CD4-positive, alpha-beta T cell treated with Interleukin-17A for 1 hour (primary cell): ENCODE results near the gene MPHOSPH8.

ENCODE experiments used
- DNase-seq: peaks from one replicate; pipeline ENCODE4 v3.0.0-alpha.2; 2020

MPHOSPH8 gene

DNA sequence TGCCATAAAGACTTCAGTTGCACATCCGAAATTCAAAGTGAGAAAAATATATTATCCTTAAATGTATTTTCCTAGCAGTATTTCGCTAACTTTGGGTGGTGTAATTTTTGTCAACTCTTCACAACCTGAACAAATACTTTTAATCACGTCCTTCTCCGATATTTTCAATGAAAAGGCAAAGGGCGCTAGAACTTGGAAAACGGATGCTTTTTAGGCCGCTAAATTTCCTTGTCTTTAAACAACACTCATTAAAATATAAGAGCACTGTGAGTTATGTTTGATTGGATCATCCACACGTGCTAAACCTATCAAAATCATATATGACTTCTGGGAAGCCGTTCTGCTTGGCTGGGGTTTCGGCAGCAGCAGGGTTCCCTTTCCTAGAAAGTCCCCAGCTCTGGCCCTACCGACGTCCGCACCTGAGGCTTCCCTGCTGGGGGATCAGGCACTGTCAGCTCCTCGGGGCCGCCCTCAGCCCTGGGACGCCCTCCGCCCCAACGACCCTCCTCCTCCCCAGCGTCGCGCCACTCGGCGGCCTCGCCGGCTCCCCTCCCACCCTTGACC is 462 bp upstream of the MPHOSPH8 start:
- DNase-seq = no peak

DNA sequence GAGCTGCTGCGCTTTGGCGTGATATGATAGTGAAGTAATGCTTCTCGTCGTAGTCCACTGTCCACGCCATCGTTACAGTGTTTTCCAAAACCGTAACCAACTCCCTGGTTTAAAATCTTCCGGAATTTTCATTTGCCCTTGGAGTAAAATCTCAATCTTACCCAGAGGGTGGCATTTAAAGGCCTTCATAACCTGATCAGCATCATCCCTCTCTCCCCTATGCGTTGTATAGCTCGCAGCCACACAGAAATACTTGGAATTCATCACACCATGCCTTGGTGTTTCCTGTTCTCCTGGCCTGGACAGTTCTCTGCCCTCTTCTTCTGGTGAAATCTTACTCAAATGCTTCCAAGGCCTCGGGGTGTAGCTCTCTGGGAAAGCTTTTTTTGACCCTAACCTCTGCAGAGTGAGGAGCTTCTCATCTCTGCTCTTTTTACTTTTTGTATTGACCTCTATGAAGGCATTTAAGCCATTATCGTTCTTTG is 839 bp downstream of the MPHOSPH8 start:
- DNase-seq = no peak

DNA sequence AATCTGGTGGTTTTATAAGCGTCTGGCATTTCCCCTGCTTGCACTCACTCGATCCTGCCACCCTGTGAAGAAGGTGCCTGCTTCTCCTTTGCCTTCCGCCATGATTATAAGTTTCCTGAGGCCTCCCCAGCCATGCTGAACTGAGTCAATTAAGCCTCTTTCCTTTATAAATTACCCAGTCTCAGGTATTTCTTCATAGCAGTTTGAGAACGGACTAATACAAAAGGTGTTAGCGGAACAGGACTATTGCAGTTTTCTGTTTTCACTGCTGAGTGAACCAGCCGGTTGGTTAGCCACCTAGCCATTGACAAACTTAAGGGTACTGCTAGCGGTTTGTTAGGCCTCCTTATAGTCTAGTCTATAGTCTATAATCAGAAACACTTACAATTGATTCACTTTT is 2.5 kb downstream of the MPHOSPH8 start:
- DNase-seq = peak; percentile 16

DNA sequence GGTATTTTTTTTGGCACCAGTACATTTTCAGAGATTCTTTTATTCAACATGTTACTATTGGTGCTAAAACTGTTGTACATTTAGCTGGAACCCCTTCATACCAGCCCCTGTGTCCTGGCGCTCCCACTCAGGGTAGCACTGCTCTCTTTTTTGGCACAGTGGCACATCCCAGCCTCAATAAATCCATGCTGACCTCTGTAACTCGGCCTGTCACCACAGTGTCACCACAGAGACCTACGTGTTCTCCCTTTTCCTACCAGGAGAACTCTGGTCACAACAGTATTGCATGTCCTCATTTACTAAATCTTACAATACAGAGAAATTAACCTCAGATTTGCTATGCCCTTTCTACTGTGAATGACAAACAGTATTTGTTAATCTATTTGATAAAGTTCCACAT is 10.2 kb downstream of the MPHOSPH8 start:
- no peak for DNase-seq

DNA sequence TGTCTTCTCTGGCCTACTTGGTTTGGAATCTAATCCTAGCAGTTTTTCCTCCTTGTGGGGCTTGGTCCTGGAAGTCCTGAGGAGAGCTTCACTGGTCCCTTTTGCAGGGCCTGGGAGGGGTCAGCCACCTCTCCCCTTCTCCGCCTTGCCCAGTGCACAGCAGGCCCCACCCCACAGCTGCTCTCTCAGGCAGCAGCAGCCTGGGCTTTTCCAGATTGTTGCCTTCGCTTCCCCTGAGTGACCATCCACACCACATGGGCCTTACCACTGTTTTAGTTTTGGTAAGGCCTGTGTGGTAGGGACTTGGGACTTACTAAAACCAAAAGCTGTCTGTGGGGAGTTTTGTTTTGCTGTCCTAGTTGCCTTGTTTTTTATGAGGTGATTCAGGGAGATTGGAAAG is 11.5 kb downstream of the MPHOSPH8 start:
- no peak for DNase-seq

DNA sequence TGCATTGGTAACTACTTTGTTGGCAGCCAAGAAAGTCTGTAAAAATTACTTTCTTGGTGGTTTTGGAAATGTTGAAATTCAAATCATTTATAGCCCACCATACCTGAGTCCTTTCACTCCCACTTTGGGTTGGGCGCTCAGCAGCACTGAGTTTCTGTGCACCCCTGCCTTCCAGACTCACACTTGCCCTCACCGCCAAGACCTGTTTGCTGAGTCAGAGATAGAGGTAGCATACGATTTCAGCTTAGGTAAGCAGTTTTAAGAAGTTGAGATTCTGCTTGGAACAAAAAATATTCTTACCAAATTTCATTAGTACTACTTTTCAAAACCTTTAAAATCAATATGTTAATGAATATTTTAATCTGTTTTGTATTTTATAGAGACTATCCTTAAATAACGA is 12.6 kb downstream of the MPHOSPH8 start:
- DNase-seq = no peak

DNA sequence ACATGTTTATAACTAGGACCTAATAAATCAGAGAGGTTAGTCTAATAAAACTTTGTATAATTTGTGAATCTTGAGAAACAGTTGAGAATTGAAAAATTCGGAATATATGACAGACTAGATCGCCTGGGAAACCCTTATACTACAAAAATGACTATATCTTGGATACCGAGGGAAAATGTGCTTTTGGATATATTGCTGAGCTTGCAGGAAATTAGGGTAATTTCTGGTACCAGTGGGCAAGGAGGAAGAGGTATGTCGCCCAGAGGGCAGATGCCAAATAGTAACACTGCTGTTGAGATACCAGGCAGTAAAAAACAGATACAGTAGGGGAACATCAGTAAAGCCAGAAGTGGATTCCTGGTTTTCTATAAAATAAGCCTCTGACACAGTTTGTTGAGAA is 17.3 kb downstream of the MPHOSPH8 start:
- DNase-seq = no peak

DNA sequence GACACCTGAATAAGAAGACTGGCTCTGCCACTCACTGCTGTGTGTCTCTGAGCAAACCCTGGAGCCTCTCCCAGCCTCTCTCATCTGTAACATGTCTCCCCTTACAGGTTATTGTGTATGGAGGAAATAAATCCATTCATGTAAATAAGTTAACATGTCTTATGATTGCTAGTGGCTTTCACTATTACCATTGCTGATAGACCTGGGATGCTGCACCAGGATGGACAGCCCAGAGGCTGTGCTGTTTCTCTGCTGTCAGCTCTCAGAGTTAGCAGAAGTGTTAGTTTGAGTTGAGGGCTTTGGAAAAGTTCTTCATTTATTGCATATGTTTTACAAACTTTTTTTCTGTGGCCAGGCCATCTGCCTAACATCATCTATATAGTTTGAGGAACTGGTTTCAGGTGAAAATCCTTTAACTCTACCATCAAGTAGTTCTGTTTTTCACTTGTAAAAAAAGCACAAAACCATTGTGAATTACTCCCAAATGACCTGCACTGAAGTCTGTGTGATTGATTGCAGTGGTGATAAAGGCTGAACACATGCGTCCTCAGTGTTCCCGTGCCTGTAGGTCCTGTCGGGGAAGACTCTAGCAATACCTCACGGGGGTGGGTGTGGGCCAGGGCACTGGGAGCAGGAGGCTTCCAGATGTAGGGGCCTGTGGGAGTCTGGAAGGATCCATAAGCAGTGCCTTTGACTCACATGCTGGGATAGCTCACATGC is 24.6 kb downstream of the MPHOSPH8 start:
- DNase-seq = no peak

DNA sequence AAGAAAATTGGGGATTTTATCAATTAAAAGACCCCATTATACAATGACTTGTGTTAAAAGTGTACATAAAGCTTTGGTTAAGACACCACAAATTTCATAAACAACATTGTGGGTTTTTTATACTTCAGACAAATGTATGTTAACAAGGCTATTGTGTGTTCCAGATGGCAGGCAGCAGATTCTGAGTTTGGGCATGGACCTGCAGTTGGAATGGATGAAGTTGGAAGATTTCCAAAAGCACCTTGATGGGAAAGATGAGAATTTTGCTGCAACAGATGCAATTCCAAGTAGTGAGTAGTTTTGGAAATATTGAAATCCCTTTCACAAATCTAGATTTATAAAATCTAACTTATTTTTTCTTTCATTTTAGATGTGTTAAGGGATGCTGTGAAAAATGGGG is 25.4 kb downstream of the MPHOSPH8 start:
- DNase-seq = no peak

DNA sequence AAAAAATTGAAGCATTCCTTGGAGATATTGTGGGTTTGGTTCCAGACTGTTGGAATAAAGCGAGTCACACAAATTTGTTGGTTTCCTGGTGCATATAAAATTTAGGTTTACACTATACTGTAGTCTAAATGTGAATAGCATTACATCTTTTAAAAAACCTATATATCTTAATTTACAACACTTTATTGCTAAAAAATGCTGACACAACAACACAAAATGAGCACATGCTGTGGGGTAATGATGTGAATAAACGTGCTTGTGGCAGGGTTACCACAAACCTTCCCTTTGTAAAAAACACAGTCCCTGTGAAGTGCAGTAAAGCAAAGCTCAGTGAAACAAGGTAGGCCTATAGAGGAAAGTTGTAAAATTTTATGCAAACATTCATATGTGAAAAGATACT is 27.7 kb downstream of the MPHOSPH8 start:
- DNase-seq = no peak

DNA sequence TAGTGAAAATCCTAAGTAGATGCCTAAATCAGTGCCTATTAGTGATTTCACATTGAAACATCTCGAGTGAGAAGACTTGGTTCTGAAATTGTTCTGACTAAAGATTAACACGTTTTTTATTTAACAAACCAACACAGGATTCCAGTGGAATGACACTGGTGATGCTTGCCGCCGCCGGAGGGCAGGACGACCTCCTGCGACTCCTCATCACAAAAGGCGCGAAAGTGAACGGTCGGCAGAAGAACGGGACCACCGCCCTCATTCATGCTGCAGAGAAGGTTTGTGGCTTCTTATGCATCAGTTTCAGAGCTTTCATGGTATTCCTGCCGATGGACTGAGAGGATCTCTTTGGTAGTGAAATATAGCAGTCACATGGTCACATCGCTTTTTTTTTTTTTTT is 28.1 kb downstream of the MPHOSPH8 start:
- DNase-seq = no peak

DNA sequence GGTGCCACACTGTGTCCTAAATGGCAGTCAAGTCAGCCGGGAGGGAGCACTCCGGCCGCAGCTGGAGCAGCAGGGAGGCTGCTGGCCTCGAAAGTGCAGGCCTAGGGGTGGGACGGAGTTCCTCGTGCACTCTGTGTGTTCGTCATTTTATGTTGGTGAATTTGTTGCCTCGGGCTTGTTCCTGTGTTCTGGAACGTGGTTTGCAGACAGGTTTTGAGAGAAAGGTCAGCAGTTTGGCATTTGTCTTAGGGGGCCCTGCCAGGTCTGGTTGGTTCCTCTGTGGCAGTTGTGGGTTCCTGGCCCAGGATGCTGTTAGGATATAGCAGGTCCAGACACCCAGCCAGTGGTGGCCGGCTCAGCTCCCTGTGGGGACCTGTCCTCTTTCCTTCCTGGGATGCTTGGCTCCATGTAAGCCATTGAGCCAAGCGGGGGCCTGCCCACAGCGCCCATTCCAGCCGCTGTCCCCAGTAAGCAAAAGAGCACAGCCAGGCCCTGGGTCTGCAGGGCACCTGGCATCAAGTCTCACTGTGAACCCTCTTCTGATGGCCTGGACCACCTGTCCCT is 30.0 kb downstream of the MPHOSPH8 start:
- no peak for DNase-seq

DNA sequence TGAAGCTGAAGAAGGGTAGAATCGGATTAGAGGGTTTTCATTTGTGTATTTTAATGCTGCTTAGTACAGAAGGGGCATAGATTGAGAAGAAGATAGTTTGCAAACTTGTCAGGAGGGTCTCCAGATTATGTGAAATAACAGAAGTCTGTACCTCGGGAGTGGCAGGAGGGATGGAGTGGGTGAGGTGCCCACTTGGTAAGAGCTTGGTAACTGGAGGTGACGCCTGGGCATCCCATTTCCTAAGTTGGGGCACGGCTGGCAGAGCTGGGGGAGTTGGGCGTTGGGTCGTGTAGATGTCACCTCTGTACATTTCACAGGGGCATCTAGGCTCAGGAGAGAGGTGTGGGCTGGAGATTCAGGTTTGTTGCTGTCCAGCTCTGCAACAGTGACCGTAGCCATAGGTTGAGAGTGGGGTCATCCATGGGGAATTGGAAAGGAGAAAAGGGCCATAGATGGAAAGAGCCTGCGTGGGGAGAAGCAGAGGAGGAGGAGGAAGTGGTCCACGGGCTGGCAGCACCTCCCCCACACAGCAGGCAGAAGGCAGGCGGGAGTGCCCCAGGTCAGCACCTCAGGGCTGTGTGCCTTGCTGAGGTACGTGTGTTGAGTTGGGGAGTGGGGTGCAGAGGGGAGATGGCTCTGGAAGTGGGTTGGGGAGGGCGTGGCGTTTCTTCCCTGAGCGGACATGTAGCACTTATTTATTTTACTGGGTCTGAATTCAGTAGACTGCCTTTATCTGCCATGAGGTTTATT is 31.2 kb downstream of the MPHOSPH8 start:
- DNase-seq = no peak

DNA sequence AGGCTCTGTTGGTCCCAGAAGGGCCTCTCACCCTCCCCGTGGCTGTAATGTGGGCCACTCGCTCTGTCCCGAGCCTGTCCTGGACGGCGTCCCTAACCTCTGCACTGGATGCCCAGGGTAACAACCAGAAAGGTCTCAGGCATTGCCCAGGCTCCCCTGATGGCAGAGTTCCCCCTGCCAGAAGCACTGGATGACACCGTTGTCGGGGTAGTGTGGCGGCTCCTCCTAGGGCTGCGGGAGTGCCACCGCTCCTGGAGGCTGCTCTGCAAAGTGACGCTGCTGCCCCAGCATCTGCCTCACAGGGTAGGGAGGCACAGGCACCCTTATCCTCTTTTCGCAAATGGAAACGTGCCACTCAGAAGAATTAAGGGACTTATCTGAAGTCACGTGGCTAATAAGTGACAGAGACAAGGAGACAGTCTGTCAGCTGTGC is 32.0 kb downstream of the MPHOSPH8 start:
- no peak for DNase-seq

DNA sequence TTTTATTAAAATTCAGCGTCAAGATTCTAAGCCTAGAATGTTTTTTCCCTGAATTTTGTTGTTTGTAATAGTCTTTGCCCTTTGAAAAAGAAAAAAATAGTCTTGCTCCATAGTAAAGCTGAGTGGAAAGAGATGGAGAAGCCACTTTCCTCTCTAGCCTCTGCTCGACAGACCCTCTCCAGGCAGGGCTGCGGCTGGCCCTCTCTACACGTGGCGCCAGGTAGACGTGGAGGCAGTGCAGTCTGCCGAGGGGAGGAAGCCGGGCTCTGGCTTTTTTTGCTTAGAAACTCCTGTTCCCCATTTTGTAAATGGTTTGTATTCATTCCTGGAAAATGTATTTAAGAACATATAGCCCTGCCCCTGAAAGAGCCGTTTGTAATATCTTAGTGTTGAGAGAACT is 35.3 kb downstream of the MPHOSPH8 start:
- no peak for DNase-seq

DNA sequence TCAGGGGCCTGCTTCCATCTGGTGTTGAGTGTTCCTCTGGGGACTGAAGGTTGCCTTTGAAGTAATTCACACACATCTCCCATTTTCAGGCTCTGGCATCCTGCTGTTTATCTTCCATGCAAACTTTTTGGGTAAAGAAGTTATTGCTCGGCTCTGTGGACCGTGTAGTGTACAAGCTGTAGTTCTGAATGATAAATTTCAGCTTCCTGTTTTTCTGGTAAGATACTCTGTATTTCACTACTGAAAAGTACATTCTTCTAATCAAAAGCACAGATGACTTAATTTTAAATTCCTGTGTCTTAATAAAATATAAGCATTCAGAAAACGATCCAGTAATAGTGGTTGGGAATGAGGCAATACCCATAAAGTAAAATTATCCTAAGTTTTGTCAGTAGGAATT is 36.7 kb downstream of the MPHOSPH8 start:
- no peak for DNase-seq

DNA sequence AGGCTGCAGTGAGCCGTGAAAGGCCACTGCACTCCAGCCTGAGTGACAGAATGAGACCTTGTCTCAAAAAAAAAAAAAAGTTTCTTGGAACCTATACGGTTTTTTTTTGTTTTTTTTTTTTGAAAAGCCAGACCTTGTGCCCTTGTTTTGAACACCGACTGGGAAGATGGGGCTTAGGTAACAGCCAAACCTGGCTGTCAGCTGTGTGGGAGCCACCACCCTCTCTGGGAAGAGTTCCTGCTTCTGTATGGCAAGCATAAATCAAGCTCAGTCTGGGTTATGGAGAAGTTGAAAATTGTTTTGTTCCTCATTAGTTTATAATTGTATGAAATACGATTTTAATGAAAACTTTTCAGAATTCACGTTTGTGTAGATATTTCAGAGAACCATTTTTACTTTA is 39.5 kb downstream of the MPHOSPH8 start:
- DNase-seq = no peak

DNA sequence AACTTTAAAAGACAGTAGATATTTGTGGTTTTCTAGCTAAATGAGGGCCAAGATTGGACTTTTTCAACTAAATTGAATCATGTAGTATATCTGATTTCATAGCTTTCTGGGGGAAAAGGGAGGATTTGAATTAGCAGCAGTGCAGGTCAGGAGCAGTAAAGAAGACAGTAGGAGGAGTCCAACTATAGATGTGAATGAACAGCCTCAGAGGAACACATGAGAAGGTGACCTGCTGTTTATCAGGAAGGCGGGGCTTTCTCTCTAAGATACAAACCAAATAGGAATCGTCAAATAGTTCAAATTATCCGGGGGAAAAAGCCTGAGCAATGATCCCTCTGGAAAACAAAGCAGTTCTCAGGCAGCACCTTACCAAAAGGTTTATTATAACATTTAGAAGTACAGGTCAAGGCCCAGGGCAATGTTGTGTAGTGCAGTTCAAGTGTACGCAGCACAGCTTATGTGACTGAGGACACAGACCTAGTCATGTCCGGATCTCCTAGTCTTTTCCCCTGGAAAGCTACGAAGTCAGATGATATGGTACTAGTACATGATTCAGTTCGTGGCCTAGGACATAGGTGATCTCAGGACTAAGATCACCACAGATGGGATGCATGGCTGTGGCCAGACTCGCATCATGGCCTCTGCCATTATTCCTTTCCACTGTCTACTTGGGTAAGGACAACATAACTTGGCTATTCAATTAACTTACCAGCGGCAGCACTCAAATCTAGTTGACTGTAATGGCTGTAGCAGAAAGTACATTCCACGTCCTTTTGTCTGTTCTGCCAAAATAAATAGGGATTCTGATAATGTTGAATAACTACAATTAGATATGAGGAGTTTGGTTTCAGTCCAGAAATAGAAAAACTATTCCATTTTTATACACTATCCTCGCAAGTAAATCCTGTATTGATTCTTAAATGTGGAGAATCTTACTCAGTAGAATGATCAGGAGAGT is 40.3 kb downstream of the MPHOSPH8 start:
- no peak for DNase-seq

DNA sequence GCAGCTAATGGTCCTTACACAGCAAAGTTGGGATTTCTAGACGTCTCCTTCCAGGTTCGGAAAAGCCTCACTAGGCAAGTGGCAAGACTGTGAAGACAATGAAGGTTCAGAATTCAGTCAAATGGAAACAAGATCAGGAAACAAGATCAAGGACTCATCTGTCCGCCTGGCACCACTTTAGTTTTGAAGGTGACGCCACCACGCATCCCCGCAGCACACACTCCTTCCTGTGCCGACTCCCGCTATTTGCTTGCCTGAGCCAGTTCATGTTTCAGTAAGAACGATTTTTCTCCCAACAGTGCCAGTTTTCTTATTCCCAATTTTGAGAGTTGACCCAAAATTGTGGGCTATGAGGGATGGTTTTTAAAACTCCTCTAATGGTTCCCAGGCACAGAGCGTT is 41.4 kb downstream of the MPHOSPH8 start:
- no peak for DNase-seq

DNA sequence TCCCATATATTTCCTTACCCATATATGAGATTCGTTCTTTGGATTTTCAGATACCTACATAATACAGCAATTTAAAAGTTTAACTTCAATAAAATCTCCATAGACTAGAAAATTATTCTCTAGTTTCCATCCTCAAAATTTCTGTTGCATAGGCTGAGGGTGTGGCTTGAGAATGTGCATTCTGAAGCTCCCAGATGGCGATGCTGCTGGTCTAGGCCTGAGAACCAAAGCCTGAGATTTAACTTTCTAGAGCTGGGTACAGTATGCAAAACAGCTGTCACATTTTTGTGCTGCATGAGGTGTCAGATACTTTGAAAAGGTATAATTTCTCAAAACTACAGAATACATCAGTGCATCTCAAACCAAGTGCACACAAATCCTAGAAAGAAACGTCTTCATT is 42.7 kb downstream of the MPHOSPH8 start:
- no peak for DNase-seq

DNA sequence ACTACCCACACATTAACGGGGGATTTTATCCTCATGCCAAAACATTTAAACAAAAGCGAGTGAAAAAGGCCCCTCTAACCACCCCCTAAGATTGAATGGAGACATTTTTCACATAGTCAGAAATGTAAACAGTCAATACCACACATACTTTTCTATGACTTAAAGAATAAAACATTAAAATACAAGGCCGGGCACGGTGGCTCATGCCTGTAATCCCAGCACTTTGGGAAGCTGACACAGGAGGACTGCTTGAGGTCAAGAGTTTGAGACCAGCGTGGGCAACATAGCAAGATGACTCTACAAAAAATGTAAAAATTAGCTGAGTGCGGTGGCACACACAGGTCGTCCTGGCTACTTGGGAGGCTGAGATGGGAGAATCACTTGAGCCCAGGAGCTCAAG is 47.3 kb downstream of the MPHOSPH8 start:
- no peak for DNase-seq

DNA sequence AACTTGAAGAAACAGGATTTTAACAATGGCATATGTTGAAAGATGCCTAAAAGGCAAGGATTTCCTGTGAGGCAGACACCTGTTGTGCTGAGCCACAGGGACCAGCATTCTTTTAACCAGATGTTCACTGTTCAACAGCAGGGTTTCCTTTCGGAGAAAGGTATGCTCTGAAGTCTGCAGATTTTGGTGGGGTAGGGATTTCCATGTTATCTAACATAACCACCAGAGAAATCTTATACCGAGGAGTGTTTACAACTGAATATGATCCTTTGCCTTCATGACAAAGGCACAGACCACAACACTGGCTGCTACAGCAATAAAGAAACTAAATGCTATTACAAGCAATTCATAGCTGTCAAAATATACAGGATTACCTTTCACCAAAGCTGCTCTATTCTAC is 48.1 kb downstream of the MPHOSPH8 start:
- DNase-seq = no peak

DNA sequence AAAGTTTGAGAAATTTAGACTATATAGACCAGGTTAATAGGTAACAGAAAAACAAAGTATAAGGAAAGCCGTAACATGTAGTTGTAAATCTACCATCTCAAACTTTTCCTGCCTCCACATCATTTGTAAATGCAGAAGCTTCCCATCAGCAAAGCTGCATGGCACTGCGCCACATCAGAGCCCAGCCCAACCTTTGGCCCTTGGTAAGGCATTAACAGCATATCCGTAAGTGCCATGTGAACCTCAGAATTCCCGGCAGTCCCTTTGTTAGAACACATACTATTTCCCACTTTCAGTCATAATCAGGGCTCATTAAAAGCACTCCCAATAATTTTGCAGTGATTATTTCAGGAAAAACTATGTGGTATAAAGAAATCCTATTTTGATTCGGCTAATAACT is 51.6 kb downstream of the MPHOSPH8 start:
- DNase-seq = no peak
